CD1c-positive myeloid dendritic cell (primary cell): Measurements from ENCODE around the gene CD180.

Experiments
- DNase-seq: peaks from one replicate; pipeline ENCODE4 v3.0.0-alpha.2; 2016; ENCODE audit errors: extremely low spot score

CD180 gene

GRCh38 chr5:67196537-67197059, at the start of gene CD180:
TSS of gene CD180 (minus strand) at chr5:67196799. CDS start at chr5:67196641, 158 bp downstream.
- DNase-seq = no peak

GRCh38 chr5:67246108-67246507, 49.5 kb upstream of the CD180 start:
- DNase-seq = peak; percentile 76

GRCh38 chr5:67245259-67245846, 48.8 kb upstream of the CD180 start:
- DNase-seq = no peak

- DNase-seq = no peak
These were observed 47.8 kb upstream of the CD180 start for GRCh38 chr5:67244345-67244793.

GRCh38 chr5:67243944-67244343, 47.3 kb upstream of the CD180 start:
- no peak for DNase-seq

GRCh38 chr5:67243349-67243748, 46.8 kb upstream of the CD180 start:
- DNase-seq = no peak

GRCh38 chr5:67241326-67241725, 44.7 kb upstream of the CD180 start:
- DNase-seq = no peak

- DNase-seq = no peak
These were observed 44.2 kb upstream of the CD180 start for GRCh38 chr5:67240846-67241245.

- DNase-seq = no peak
These were observed 43.5 kb upstream of the CD180 start for GRCh38 chr5:67240065-67240464.

GRCh38 chr5:67238191-67238590, 41.6 kb upstream of the CD180 start:
- DNase-seq = no peak

- DNase-seq = no peak
These were observed 39.0 kb upstream of the CD180 start for GRCh38 chr5:67235399-67236110.

- DNase-seq = no peak
These were observed 38.1 kb upstream of the CD180 start for GRCh38 chr5:67234671-67235176.

GRCh38 chr5:67233075-67233474, 36.5 kb upstream of the CD180 start:
- no peak for DNase-seq

- DNase-seq = peak; percentile 58
These were observed 26.6 kb upstream of the CD180 start for GRCh38 chr5:67223211-67223610.

GRCh38 chr5:67222243-67223025, 25.8 kb upstream of the CD180 start:
- peak; percentile 74 for DNase-seq

GRCh38 chr5:67221487-67222242, 25.1 kb upstream of the CD180 start:
- peak; percentile 78 for DNase-seq

- no peak for DNase-seq
These were observed 20.0 kb upstream of the CD180 start for GRCh38 chr5:67216564-67216963.

- DNase-seq = peak; percentile 92
These were observed 19.2 kb upstream of the CD180 start for GRCh38 chr5:67215519-67216471.

GRCh38 chr5:67214707-67215447, 18.3 kb upstream of the CD180 start:
- DNase-seq = peak; percentile 0

- peak; percentile 24 for DNase-seq
These were observed 17.4 kb upstream of the CD180 start for GRCh38 chr5:67214036-67214435.
